HG02884 (cell line): Measurements from ENCODE around the gene TOR2A.
A peak's percentile ranks its signal among the peaks of the same experiment; 100 is the strongest.

Experiments
- ATAC-seq: cut with Tn5 transposase; IDR thresholded peaks from one replicate; pipeline ENCODE4 v1.9.1; 2021; ENCODE audit warnings: mild to moderate bottlenecking, moderate library complexity; ENCODE audit not compliant: unreplicated experiment

The TOR2A gene

GRCh38 chr9:127721391-127721821 is 13.7 kb downstream of the TOR2A start:
- no peak for ATAC-seq

- ATAC-seq, result no peak
Measured at GRCh38 chr9:127720865-127721227, 14.2 kb downstream of the TOR2A start.

GRCh38 chr9:127720031-127720864 is 14.8 kb downstream of the TOR2A start:
- no peak for ATAC-seq

- no peak for ATAC-seq
Measured at GRCh38 chr9:127717766-127718165, 17.3 kb downstream of the TOR2A start.

GRCh38 chr9:127716412-127716811 is 18.7 kb downstream of the TOR2A start:
- ATAC-seq, result no peak

GRCh38 chr9:127715470-127716337 is 19.4 kb downstream of the TOR2A start, which contains the start of the genes PTRH1 and TTC16:
Gene PTRH1 (minus strand): TSS chr9:127715663. CDS start chr9:127715639, 24 bp downstream.
Gene TTC16 (plus strand): TSS chr9:127716079. CDS start chr9:127716146, 67 bp downstream.
- ATAC-seq, result peak; percentile 91

GRCh38 chr9:127714951-127715469 is 20.1 kb downstream of the TOR2A start:
- ATAC-seq, result no peak

GRCh38 chr9:127714020-127714750 is 20.9 kb downstream of the TOR2A start:
- ATAC-seq, result no peak

GRCh38 chr9:127712867-127713266 is 22.2 kb downstream of the TOR2A start:
- ATAC-seq, result no peak

GRCh38 chr9:127712371-127712770 is 22.7 kb downstream of the TOR2A start:
- no peak for ATAC-seq

GRCh38 chr9:127711831-127712274 is 23.2 kb downstream of the TOR2A start:
- no peak for ATAC-seq

GRCh38 chr9:127711226-127711701 is 23.8 kb downstream of the TOR2A start:
- ATAC-seq, result no peak

GRCh38 chr9:127710204-127710783 is 24.8 kb downstream of the TOR2A start:
- ATAC-seq, result no peak

GRCh38 chr9:127708952-127709587 is 26.0 kb downstream of the TOR2A start:
- ATAC-seq, result no peak

GRCh38 chr9:127707766-127708165 is 27.3 kb downstream of the TOR2A start:
- no peak for ATAC-seq

GRCh38 chr9:127706836-127707241 is 28.3 kb downstream of the TOR2A start, which contains the start of gene CFAP157:
Gene CFAP157 (plus strand): TSS chr9:127706988. CDS start chr9:127707032, 44 bp downstream.
- ATAC-seq, result no peak

- no peak for ATAC-seq
Measured at GRCh38 chr9:127705577-127706379, 29.3 kb downstream of the TOR2A start.

- ATAC-seq, result no peak
Measured at GRCh38 chr9:127703289-127703946, 31.7 kb downstream of the TOR2A start.
